GM12878 (cell line): ENCODE data around the gene EFHD2.

Experiments used
- CTCF ChIP-seq, 3 experiments: IDR thresholded peaks in 2 of 3; conservative IDR thresholded peaks in 1 of 3; 2 replicates each; pipeline ENCODE4 v1.5.1; 2011; ENCODE audit warnings: low read depth in 3 of 3, low read length in 3 of 3, mild to moderate bottlenecking in 3 of 3, control low read depth in 2 of 3, moderate library complexity in 2 of 3, inconsistent platforms in 1 of 3, mixed read lengths in 1 of 3; ENCODE audit not compliant: control insufficient read depth in 2 of 3, insufficient read depth in 1 of 3; ENCODE audit errors: extremely low read depth in 1 of 3
- EP300 ChIP-seq, 2 experiments: fragments of 150-350 bp in 1 of 2; IDR thresholded peaks; 2 replicates each; pipeline ENCODE4 v1.6.1; 2011 to 2012; ENCODE audit warnings: low read depth in 2 of 2, low read length in 2 of 2, borderline replicate concordance in 1 of 2, improper control_type of control experiment in 1 of 2, inconsistent platforms in 1 of 2; ENCODE audit not compliant: control insufficient read depth in 1 of 2
- FOXM1 ChIP-seq: IDR thresholded peaks from 2 replicates; pipeline ENCODE4 v1.6.1; 2012; ENCODE audit warnings: low read depth, mild to moderate bottlenecking, inconsistent platforms, low read length, moderate library complexity
- MAX ChIP-seq: IDR thresholded peaks from 2 replicates; pipeline ENCODE4 v1.6.1; 2012; ENCODE audit warnings: low read depth, low read length, improper control_type of control experiment
- RB1 ChIP-seq: fragments of 450-650 bp; formaldehyde crosslinking; IDR thresholded peaks from 2 replicates; pipeline ENCODE4 v1.6.1; 2017; ENCODE audit warnings: mild to moderate bottlenecking, borderline replicate concordance
- TBL1XR1 ChIP-seq: IDR thresholded peaks from 2 replicates; pipeline ENCODE4 v1.6.1; 2012; ENCODE audit warnings: low read depth, low read length, improper control_type of control experiment

- TF ChIP-seq CTCF (IDR thresholded peaks at IDR 0.05 in 2 of 3, conservative IDR thresholded peaks at IDR 0.05 in 1 of 3; ENCODE audit: control insufficient read depth in 2 of 3, extremely low read depth in 1 of 3, insufficient read depth in 1 of 3, low read depth in 3 of 3, low read length in 3 of 3) (no peak), RB1 (no peak), EP300 (IDR thresholded peaks at IDR 0.05; ENCODE audit: borderline replicate concordance in 1 of 2, control insufficient read depth in 1 of 2, low read depth in 2 of 2, low read length in 2 of 2) (no peak), MAX (no peak), FOXM1 (no peak), TBL1XR1 (no peak)
Measured at GRCh38 chr1:15360700-15361099, 49.0 kb upstream of the EFHD2 start.
